ENCODE results near the gene CHST3.
"Not testable (repeated sequence)": the region's sequence is repeated elsewhere in the genome, so short reads cannot be mapped to it uniquely, and the experiment has no call there.

The CHST3 gene

GRCh38 chr10:71964098-71964742 lies at the start of gene CHST3:
TSS of gene CHST3 (plus strand) at chr10:71964395. CDS start at chr10:72005843, 41,448 bp downstream.
- no peaks in the 10 kb centered on the region for H3K36me3 ChIP-seq (ENCODE audit: control insufficient read depth, insufficient read depth, low read length)
- peaks cover 40% of the 10 kb centered on the region for H3K27me3 ChIP-seq (ENCODE audit: control insufficient read depth, insufficient read depth, low read length)
- no peaks in the 10 kb centered on the region for H3K9me3 ChIP-seq (ENCODE audit: control insufficient read depth, insufficient read depth, low read length)
- peak within 1 kb of the TSS; percentile 76 for H3K4me3 ChIP-seq (ENCODE audit: low read depth, low read length)
- H3K9ac ChIP-seq (ENCODE audit: low read depth, low read length), result peak within 1 kb of the TSS; percentile 79
- no peaks in the 10 kb centered on the region for H3K4me1 ChIP-seq (ENCODE audit: control insufficient read depth, insufficient read depth, low read length)

GRCh38 chr10:71916827-71917226 lies 47.4 kb upstream of the CHST3 start:
- Histone ChIP-seq H3K9me3 (ENCODE audit: control insufficient read depth, insufficient read depth, low read length) (no peaks in the 10 kb centered on the region), H3K4me1 (ENCODE audit: control insufficient read depth, insufficient read depth, low read length) (no peaks in the 10 kb centered on the region), H3K4me3 (ENCODE audit: low read depth, low read length) (no peak overlapping the region), H3K36me3 (ENCODE audit: control insufficient read depth, insufficient read depth, low read length) (no peaks in the 10 kb centered on the region), H3K27me3 (ENCODE audit: control insufficient read depth, insufficient read depth, low read length) (no peaks in the 10 kb centered on the region), H3K9ac (ENCODE audit: low read depth, low read length) (no peak overlapping the region)

- Histone ChIP-seq H3K9ac (ENCODE audit: low read depth, low read length) (no peak overlapping the region), H3K36me3 (ENCODE audit: control insufficient read depth, insufficient read depth, low read length) (no peaks in the 10 kb centered on the region), H3K27me3 (ENCODE audit: control insufficient read depth, insufficient read depth, low read length) (no peaks in the 10 kb centered on the region), H3K4me3 (ENCODE audit: low read depth, low read length) (no peak overlapping the region), H3K9me3 (ENCODE audit: control insufficient read depth, insufficient read depth, low read length) (no peaks in the 10 kb centered on the region), H3K4me1 (ENCODE audit: control insufficient read depth, insufficient read depth, low read length) (no peaks in the 10 kb centered on the region)
Observed at GRCh38 chr10:71918992-71919391, 45.2 kb upstream of the CHST3 start.

GRCh38 chr10:71919956-71920539 lies 44.1 kb upstream of the CHST3 start:
- not testable (repeated sequence) for H3K27me3 ChIP-seq (ENCODE audit: control insufficient read depth, insufficient read depth, low read length); H3K9ac ChIP-seq (ENCODE audit: low read depth, low read length); H3K4me1 ChIP-seq (ENCODE audit: control insufficient read depth, insufficient read depth, low read length)

GRCh38 chr10:71920540-71921323 lies 43.5 kb upstream of the CHST3 start:
- H3K4me3 ChIP-seq (ENCODE audit: low read depth, low read length), result no peak overlapping the region
- H3K9me3 ChIP-seq (ENCODE audit: control insufficient read depth, insufficient read depth, low read length), result no peaks in the 10 kb centered on the region
- no peak overlapping the region for H3K9ac ChIP-seq (ENCODE audit: low read depth, low read length)

More at GRCh38 chr10:71919956-71920539, 44.1 kb upstream of the CHST3 start:
- not testable (repeated sequence) for H3K4me3 ChIP-seq (ENCODE audit: low read depth, low read length); H3K9me3 ChIP-seq (ENCODE audit: control insufficient read depth, insufficient read depth, low read length); H3K36me3 ChIP-seq (ENCODE audit: control insufficient read depth, insufficient read depth, low read length)

GRCh38 chr10:71921324-71922027 lies 42.7 kb upstream of the CHST3 start:
- Histone ChIP-seq H3K9me3 (ENCODE audit: control insufficient read depth, insufficient read depth, low read length) (no peaks in the 10 kb centered on the region), H3K4me3 (ENCODE audit: low read depth, low read length) (no peak overlapping the region), H3K4me1 (ENCODE audit: control insufficient read depth, insufficient read depth, low read length) (no peaks in the 10 kb centered on the region), H3K36me3 (ENCODE audit: control insufficient read depth, insufficient read depth, low read length) (no peaks in the 10 kb centered on the region), H3K9ac (ENCODE audit: low read depth, low read length) (no peak overlapping the region), H3K27me3 (ENCODE audit: control insufficient read depth, insufficient read depth, low read length) (no peaks in the 10 kb centered on the region)

More at GRCh38 chr10:71920540-71921323, 43.5 kb upstream of the CHST3 start:
- H3K36me3 ChIP-seq (ENCODE audit: control insufficient read depth, insufficient read depth, low read length), result no peaks in the 10 kb centered on the region
- H3K4me1 ChIP-seq (ENCODE audit: control insufficient read depth, insufficient read depth, low read length), result no peaks in the 10 kb centered on the region
- no peaks in the 10 kb centered on the region for H3K27me3 ChIP-seq (ENCODE audit: control insufficient read depth, insufficient read depth, low read length)

- no peaks in the 10 kb centered on the region for H3K36me3 ChIP-seq (ENCODE audit: control insufficient read depth, insufficient read depth, low read length)
- no peak overlapping the region for H3K9ac ChIP-seq (ENCODE audit: low read depth, low read length)
- H3K4me1 ChIP-seq (ENCODE audit: control insufficient read depth, insufficient read depth, low read length), result no peaks in the 10 kb centered on the region
- H3K4me3 ChIP-seq (ENCODE audit: low read depth, low read length), result no peak overlapping the region
- no peaks in the 10 kb centered on the region for H3K9me3 ChIP-seq (ENCODE audit: control insufficient read depth, insufficient read depth, low read length)
- H3K27me3 ChIP-seq (ENCODE audit: control insufficient read depth, insufficient read depth, low read length), result no peaks in the 10 kb centered on the region
Observed at GRCh38 chr10:71923138-71923692, 41.0 kb upstream of the CHST3 start.

GRCh38 chr10:71924771-71925170 lies 39.4 kb upstream of the CHST3 start:
- H3K9ac ChIP-seq (ENCODE audit: low read depth, low read length), result no peak overlapping the region
- H3K9me3 ChIP-seq (ENCODE audit: control insufficient read depth, insufficient read depth, low read length), result no peaks in the 10 kb centered on the region
- no peaks in the 10 kb centered on the region for H3K27me3 ChIP-seq (ENCODE audit: control insufficient read depth, insufficient read depth, low read length)
- H3K4me1 ChIP-seq (ENCODE audit: control insufficient read depth, insufficient read depth, low read length), result no peaks in the 10 kb centered on the region
- H3K4me3 ChIP-seq (ENCODE audit: low read depth, low read length), result no peak overlapping the region
- no peaks in the 10 kb centered on the region for H3K36me3 ChIP-seq (ENCODE audit: control insufficient read depth, insufficient read depth, low read length)

- no peaks in the 10 kb centered on the region for H3K4me1 ChIP-seq (ENCODE audit: control insufficient read depth, insufficient read depth, low read length)
Observed at GRCh38 chr10:71927159-71927558, 37.0 kb upstream of the CHST3 start.

GRCh38 chr10:71927776-71928592 lies 36.2 kb upstream of the CHST3 start:
- Histone ChIP-seq H3K4me1 (ENCODE audit: control insufficient read depth, insufficient read depth, low read length) (no peaks in the 10 kb centered on the region), H3K36me3 (ENCODE audit: control insufficient read depth, insufficient read depth, low read length) (no peaks in the 10 kb centered on the region), H3K9me3 (ENCODE audit: control insufficient read depth, insufficient read depth, low read length) (no peaks in the 10 kb centered on the region), H3K9ac (ENCODE audit: low read depth, low read length) (no peak overlapping the region), H3K4me3 (ENCODE audit: low read depth, low read length) (no peak overlapping the region), H3K27me3 (ENCODE audit: control insufficient read depth, insufficient read depth, low read length) (no peaks in the 10 kb centered on the region)

More at GRCh38 chr10:71927159-71927558, 37.0 kb upstream of the CHST3 start:
- H3K9ac ChIP-seq (ENCODE audit: low read depth, low read length), result no peak overlapping the region
- no peaks in the 10 kb centered on the region for H3K36me3 ChIP-seq (ENCODE audit: control insufficient read depth, insufficient read depth, low read length)
- no peaks in the 10 kb centered on the region for H3K27me3 ChIP-seq (ENCODE audit: control insufficient read depth, insufficient read depth, low read length)
- H3K4me3 ChIP-seq (ENCODE audit: low read depth, low read length), result no peak overlapping the region
- H3K9me3 ChIP-seq (ENCODE audit: control insufficient read depth, insufficient read depth, low read length), result no peaks in the 10 kb centered on the region

GRCh38 chr10:71931295-71931694 lies 32.9 kb upstream of the CHST3 start:
- no peaks in the 10 kb centered on the region for H3K4me1 ChIP-seq (ENCODE audit: control insufficient read depth, insufficient read depth, low read length)
- no peak overlapping the region for H3K9ac ChIP-seq (ENCODE audit: low read depth, low read length)

More at GRCh38 chr10:71931295-71931694, 32.9 kb upstream of the CHST3 start:
- Histone ChIP-seq H3K4me3 (ENCODE audit: low read depth, low read length) (no peak overlapping the region), H3K36me3 (ENCODE audit: control insufficient read depth, insufficient read depth, low read length) (no peaks in the 10 kb centered on the region), H3K9me3 (ENCODE audit: control insufficient read depth, insufficient read depth, low read length) (no peaks in the 10 kb centered on the region), H3K27me3 (ENCODE audit: control insufficient read depth, insufficient read depth, low read length) (no peaks in the 10 kb centered on the region)

All from iPS-15b (cell line).